B cell (primary cell): ENCODE measurements around the gene SSBP2. TPM values are rescaled to one million over a fixed set of nuclear protein-coding genes. Genes with fewer than 3 reads are reported as not detected.

Experiments used
- ATAC-seq: fragments of 200-7000 bp; cut with Tn5 transposase; one replicate; pipeline ENCODE4 v1.10.0; 2021; ENCODE audit warnings: low read depth, mild to moderate bottlenecking, moderate number of reproducible peaks, moderate library complexity
- CTCF ChIA-PET: fragments of 350-600 bp; sonication (Branson Sonifier 250); formaldehyde crosslinking; loops from one replicate; lab custom pipeline; 2021; ENCODE audit warnings: antibody characterized with exemption, inconsistent platforms; lab: Charles Lee
- POLR2A ChIA-PET: fragments of 350-600 bp; sonication (Branson Sonifier 250); formaldehyde crosslinking; loops from one replicate; lab custom pipeline; 2021; ENCODE audit warnings: antibody characterized with exemption; lab: Charles Lee
- DNase-seq: peaks from one replicate; pipeline ENCODE4 v3.0.0; 2013
- H2AFZ ChIP-seq: 2 replicates; pipeline ENCODE4 v1.6.1; 2012; ENCODE audit warnings: mild to moderate bottlenecking, low read depth, low read length; ENCODE audit not compliant: insufficient read depth, poor library complexity, severe bottlenecking
- H3K27ac ChIP-seq, 2 donors: 1 replicate in 1 of 2; 2 replicates in 1 of 2; pipeline ENCODE4 v1.5.1; 2012 to 2013; ENCODE audit warnings: low read length in 2 of 2, mild to moderate bottlenecking in 2 of 2, moderate library complexity in 1 of 2
- H3K27me3 ChIP-seq, 4 experiments: fragments of 200-600 bp in 1 of 4; sonication (generic) in 1 of 4; replicated peaks in 1 of 4; 1 replicate in 2 of 4; 2 replicates in 2 of 4; pipeline versions ENCODE4 v1.6.1 to v1.7.0; 2013 to 2016; ENCODE audit warnings: low read length in 3 of 4, mild to moderate bottlenecking in 2 of 4, mixed read lengths in 1 of 4, moderate library complexity in 1 of 4; ENCODE audit not compliant: insufficient read depth in 4 of 4, control insufficient read depth in 3 of 4; ENCODE audit errors: control extremely low read depth in 1 of 4
- H3K36me3 ChIP-seq, 2 experiments: replicated peaks in 1 of 2; 1 replicate in 1 of 2; 2 replicates in 1 of 2; pipeline versions ENCODE4 v1.6.1 to v1.7.1; 2013; ENCODE audit warnings: low read length in 1 of 2; ENCODE audit not compliant: insufficient read depth in 2 of 2, control insufficient read depth in 1 of 2; ENCODE audit errors: control extremely low read depth in 1 of 2, extremely low read depth in 1 of 2
- H3K4me1 ChIP-seq, 2 donors: fragments of 200-600 bp in 1 of 2; sonication (generic) in 1 of 2; 1 replicate in 1 of 2; 2 replicates in 1 of 2; pipeline versions ENCODE4 v1.5.1 to v1.6.1; 2013 to 2017; ENCODE audit warnings: low read length in 2 of 2; ENCODE audit not compliant: control insufficient read depth in 2 of 2, insufficient read depth in 2 of 2
- H3K4me2 ChIP-seq: replicated peaks from 2 replicates; pipeline ENCODE3; 2012; ENCODE audit warnings: mild to moderate bottlenecking, low read depth, low read length; ENCODE audit not compliant: poor library complexity, severe bottlenecking
- H3K4me3 ChIP-seq, 5 experiments: fragments of 200-600 bp in 1 of 5; sonication (generic) in 1 of 5; 1 replicate in 3 of 5; 2 replicates in 2 of 5; pipeline versions ENCODE4 v1.5.1 to v1.7.0; 2011 to 2016; ENCODE audit warnings: low read length in 4 of 5, mild to moderate bottlenecking in 4 of 5, low read depth in 2 of 5, control low read depth in 1 of 5, moderate library complexity in 1 of 5; ENCODE audit not compliant: insufficient read depth in 1 of 5; ENCODE audit errors: control extremely low read depth in 1 of 5, extremely low read depth in 1 of 5
- H3K79me2 ChIP-seq: fragments of 200-600 bp; sonication (generic); one replicate; pipeline ENCODE4 v1.6.0; 2016; ENCODE audit warnings: low read length; ENCODE audit not compliant: control insufficient read depth, insufficient read depth
- H3K9ac ChIP-seq: fragments of 200-600 bp; sonication (generic); 2 replicates; pipeline ENCODE4 v1.6.1; 2017; ENCODE audit warnings: mild to moderate bottlenecking, low read length, moderate library complexity
- H3K9me3 ChIP-seq, 3 donors: one replicate each; pipeline versions ENCODE4 v1.6.1 to v1.7.1; 2013; ENCODE audit warnings: low read length in 2 of 3; ENCODE audit not compliant: control insufficient read depth in 2 of 3, insufficient read depth in 1 of 3; ENCODE audit errors: control extremely low read depth in 1 of 3
- H4K20me1 ChIP-seq: 2 replicates; pipeline ENCODE4 v1.6.0; 2012; ENCODE audit warnings: mild to moderate bottlenecking, low read length; ENCODE audit not compliant: insufficient read depth, control insufficient read depth, poor library complexity, severe bottlenecking
- H3K27ac Mint-ChIP-seq: one replicate; pipeline ENCODE4 v1.8.0; 2021; ENCODE audit warnings: mixed read lengths
- H3K27me3 Mint-ChIP-seq: one replicate; pipeline ENCODE4 v1.8.0; 2021; ENCODE audit warnings: mixed read lengths
- H3K4me1 Mint-ChIP-seq: one replicate; pipeline ENCODE4 v1.8.0; 2021; ENCODE audit warnings: mixed read lengths
- H3K4me3 Mint-ChIP-seq: one replicate; pipeline ENCODE4 v1.8.0; 2021; ENCODE audit warnings: mixed read lengths
- H3K9me3 Mint-ChIP-seq: one replicate; pipeline ENCODE4 v1.8.0; 2022; ENCODE audit warnings: mixed read lengths; ENCODE audit not compliant: insufficient read depth
- EZH2 ChIP-seq: IDR thresholded peaks from 2 replicates; pipeline ENCODE4 v1.6.1; 2012; ENCODE audit warnings: borderline replicate concordance, low read depth, mild to moderate bottlenecking, moderate library complexity, low read length; ENCODE audit not compliant: insufficient read depth, poor library complexity, severe bottlenecking
- WGBS: methylation state at CpG from one replicate; pipeline ENCODE4 v1.1.5; 2013; ENCODE audit warnings: missing lambda C conversion rate; ENCODE audit not compliant: insufficient coverage; 5-methylcytosine and 5-hydroxymethylcytosine counted together
- intact Hi-C: fragments of 100-400 bp; cut with micrococcal nuclease; formaldehyde crosslinking; loops from one replicate; pipeline ENCODE4 v1.10.0; 2022
- polyA plus RNA-seq: library from polyadenylated mRNA; depleted of rRNA; stranded (reverse); fragments of >200 nt; gene quantifications from 2 replicates; pipeline ENCODE4 v1.2.3, GENCODE V29; 2012
- total RNA-seq, 2 donors: library from RNA; stranded (reverse); fragments of 120-200 nt in 1 of 2; gene quantifications; 1 replicate in 1 of 2; 2 replicates in 1 of 2; pipeline versions ENCODE4 v1.2.3 to v1.2.4, GENCODE V29; 2013 to 2022
- TF ChIP-seq, protein P1 (sequence below): fragments of 200-600 bp; IDR thresholded peaks from one replicate; pipeline ENCODE4 v1.8.0; 2022; ENCODE audit warnings: antibody characterized with exemption, mild to moderate bottlenecking

Gene SSBP2
- total and polyA plus RNA-seq, 2 donors (not counting 1 experiment from before 2014, with no cell fraction given): 40.9 to 49.6 TPM

DNA sequence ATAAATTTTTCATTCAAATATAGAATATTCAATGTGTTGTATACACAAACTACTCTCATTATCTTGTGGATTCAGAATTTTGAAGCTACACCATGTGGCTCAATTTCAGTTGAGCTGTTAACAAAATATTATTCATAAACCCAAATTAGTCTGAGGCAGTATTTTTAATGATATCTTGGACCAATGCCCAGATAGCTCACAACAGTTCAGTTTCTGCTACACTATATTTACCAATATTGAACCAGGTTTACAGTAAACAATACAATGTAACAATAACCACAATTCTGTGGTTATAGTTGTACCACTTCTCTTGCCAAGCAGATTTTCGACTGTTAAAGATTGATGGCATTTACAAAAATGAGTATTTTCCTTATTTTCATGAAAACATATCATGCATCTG is 99.9 kb downstream of the SSBP2 start:
- no peak overlapping the region for H3K4me3 Mint-ChIP-seq

DNA sequence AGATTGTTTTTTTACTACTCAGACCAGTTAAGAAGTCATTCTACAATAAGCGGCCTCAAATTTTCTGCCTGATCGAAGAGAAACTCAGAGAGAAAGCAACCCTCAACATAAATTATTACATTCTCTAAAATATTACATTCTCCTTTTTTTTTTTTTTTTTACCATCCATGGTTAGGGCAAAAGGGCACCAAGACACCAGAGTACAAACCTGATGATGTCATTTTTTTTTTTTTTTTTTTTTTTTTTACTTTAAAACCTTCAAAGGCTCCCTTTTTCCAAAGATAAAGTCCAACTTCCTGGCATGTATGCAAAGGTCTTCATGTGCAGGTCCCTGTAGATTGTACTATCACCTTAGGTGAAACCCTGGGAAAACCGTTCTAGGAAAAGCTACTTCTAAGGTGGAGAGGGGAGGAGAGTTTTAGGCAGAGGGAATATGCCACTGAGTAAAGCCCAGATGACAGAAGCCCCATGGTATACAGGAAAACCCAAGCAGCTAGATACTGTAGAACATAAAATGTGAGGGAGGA is 104.4 kb downstream of the SSBP2 start:
- intact Hi-C loops: no loop called here
- POLR2A ChIA-PET: interaction anchor here (0.7 kb wide), 1 partner anchor 102 kb away, joined by 7 read pairs; no protein-coding TSS in a partner anchor
- no peak overlapping the region for H3K4me3 Mint-ChIP-seq

More for the DNA sequence above, 99.9 kb downstream of the SSBP2 start:
- DNase-seq (no peak), ATAC-seq (no peak)
- Histone ChIP-seq H3K27me3 (no peaks in the 10 kb centered on the region), H3K27ac (no peak overlapping the region), H3K9me3 (peaks cover 0 to 3% (median 0%) of the 10 kb centered on the region in 3 donors), H3K4me3 (no peak overlapping the region), H3K4me2 (no peak overlapping the region), H3K79me2 (peaks cover 49% of the 10 kb centered on the region), H2AFZ (no peak overlapping the region), H3K9ac (no peak overlapping the region), H4K20me1 (peaks cover 32% of the 10 kb centered on the region), H3K36me3 (peaks cover 5 to 13% of the 10 kb centered on the region in 2 experiments), H3K4me1 (no peaks in the 10 kb centered on the region)
- intact Hi-C loops: no loop called here
- Mint-ChIP-seq H3K9me3 (no peaks in the 10 kb centered on the region), H3K27me3 (no peaks in the 10 kb centered on the region), H3K4me1 (peaks cover 19% of the 10 kb centered on the region), H3K27ac (no peak overlapping the region)
- ChIA-PET CTCF (no interaction called here), POLR2A (no interaction called here)
- WGBS: no CpG with 5 or more reads among the region's 1 CpG
- TF ChIP-seq EZH2: no peak
- TF ChIP-seq, protein P1, sequence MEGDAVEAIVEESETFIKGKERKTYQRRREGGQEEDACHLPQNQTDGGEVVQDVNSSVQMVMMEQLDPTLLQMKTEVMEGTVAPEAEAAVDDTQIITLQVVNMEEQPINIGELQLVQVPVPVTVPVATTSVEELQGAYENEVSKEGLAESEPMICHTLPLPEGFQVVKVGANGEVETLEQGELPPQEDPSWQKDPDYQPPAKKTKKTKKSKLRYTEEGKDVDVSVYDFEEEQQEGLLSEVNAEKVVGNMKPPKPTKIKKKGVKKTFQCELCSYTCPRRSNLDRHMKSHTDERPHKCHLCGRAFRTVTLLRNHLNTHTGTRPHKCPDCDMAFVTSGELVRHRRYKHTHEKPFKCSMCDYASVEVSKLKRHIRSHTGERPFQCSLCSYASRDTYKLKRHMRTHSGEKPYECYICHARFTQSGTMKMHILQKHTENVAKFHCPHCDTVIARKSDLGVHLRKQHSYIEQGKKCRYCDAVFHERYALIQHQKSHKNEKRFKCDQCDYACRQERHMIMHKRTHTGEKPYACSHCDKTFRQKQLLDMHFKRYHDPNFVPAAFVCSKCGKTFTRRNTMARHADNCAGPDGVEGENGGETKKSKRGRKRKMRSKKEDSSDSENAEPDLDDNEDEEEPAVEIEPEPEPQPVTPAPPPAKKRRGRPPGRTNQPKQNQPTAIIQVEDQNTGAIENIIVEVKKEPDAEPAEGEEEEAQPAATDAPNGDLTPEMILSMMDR: no peak

More for the DNA sequence above, 104.4 kb downstream of the SSBP2 start:
- Histone ChIP-seq H3K4me2 (no peak overlapping the region), H3K27me3 (no peaks in the 10 kb centered on the region), H3K79me2 (peaks cover 31% of the 10 kb centered on the region), H2AFZ (no peak overlapping the region), H3K27ac (no peak overlapping the region), H3K4me3 (no peak overlapping the region), H3K9ac (no peak overlapping the region), H3K4me1 (no peaks in the 10 kb centered on the region), H3K36me3 (peaks cover 6 to 13% of the 10 kb centered on the region in 2 experiments), H4K20me1 (peaks cover 8% of the 10 kb centered on the region), H3K9me3 (no peaks in the 10 kb centered on the region)
- H3K27ac Mint-ChIP-seq: no peak overlapping the region
- CTCF ChIA-PET: no interaction called here
- DNase-seq (no peak), ATAC-seq (no peak)
- TF ChIP-seq EZH2: no peak
- TF ChIP-seq, protein P1: no peak
- no peaks in the 10 kb centered on the region for H3K9me3 Mint-ChIP-seq
- 100% methylated on average over 2 of the region's 3 CpGs for WGBS
- H3K4me1 Mint-ChIP-seq: peaks cover 3% of the 10 kb centered on the region
- no peaks in the 10 kb centered on the region for H3K27me3 Mint-ChIP-seq
